Natural killer cell treated with Interleukin-12 subunit alpha and Interleukin-12 subunit beta and Interleukin-15 and Interleukin-18, amount 100 ng/mL, for 72 hours (primary cell): ENCODE measurements around the gene FAM186B. TPM values are rescaled to one million over a fixed set of nuclear protein-coding genes. Genes with fewer than 3 reads are reported as not detected.
A peak's percentile ranks its signal among the peaks of the same experiment; 100 is the strongest.

Source experiments
- ATAC-seq, 2 donors: fragments of 150-1000 bp; cut with Tn5 transposase in 1 of 2; sonication (Bioruptor Pico), chemical (Tn5 transposase) in 1 of 2; 2 replicates each; pipeline ENCODE4 v1.10.0; 2021
- DNase-seq: peaks from one replicate; pipeline ENCODE4 v3.0.0; 2022; ENCODE audit warnings: low spot score
- H3K27ac Mint-ChIP-seq, 2 donors: 1 replicate in 1 of 2; 2 replicates in 1 of 2; pipeline ENCODE4 v1.8.0; 2022; ENCODE audit warnings: mixed read lengths in 2 of 2, mild to moderate bottlenecking in 1 of 2, moderate library complexity in 1 of 2
- H3K27me3 Mint-ChIP-seq, 2 donors: 1 replicate in 1 of 2; 2 replicates in 1 of 2; pipeline ENCODE4 v1.8.0; 2022; ENCODE audit warnings: mixed read lengths in 2 of 2
- H3K36me3 Mint-ChIP-seq: one replicate; pipeline ENCODE4 v1.8.0; 2022; ENCODE audit warnings: mixed read lengths
- H3K4me1 Mint-ChIP-seq, 2 donors: 1 replicate in 1 of 2; 2 replicates in 1 of 2; pipeline ENCODE4 v1.8.0; 2022; ENCODE audit warnings: low read depth in 2 of 2, mixed read lengths in 2 of 2, mild to moderate bottlenecking in 1 of 2
- H3K4me3 Mint-ChIP-seq: one replicate; pipeline ENCODE4 v1.8.0; 2022; ENCODE audit warnings: mixed read lengths
- H3K9me3 Mint-ChIP-seq: 2 replicates; pipeline ENCODE4 v1.8.0; 2022; ENCODE audit warnings: mixed read lengths
- total RNA-seq, 2 donors: library from RNA; stranded (reverse); gene quantifications; one replicate each; pipeline ENCODE4 v1.2.3, GENCODE V29; 2022

Gene FAM186B
- total RNA-seq, 2 donors from 2014 or later = 2.0 to 2.3 TPM

DNA sequence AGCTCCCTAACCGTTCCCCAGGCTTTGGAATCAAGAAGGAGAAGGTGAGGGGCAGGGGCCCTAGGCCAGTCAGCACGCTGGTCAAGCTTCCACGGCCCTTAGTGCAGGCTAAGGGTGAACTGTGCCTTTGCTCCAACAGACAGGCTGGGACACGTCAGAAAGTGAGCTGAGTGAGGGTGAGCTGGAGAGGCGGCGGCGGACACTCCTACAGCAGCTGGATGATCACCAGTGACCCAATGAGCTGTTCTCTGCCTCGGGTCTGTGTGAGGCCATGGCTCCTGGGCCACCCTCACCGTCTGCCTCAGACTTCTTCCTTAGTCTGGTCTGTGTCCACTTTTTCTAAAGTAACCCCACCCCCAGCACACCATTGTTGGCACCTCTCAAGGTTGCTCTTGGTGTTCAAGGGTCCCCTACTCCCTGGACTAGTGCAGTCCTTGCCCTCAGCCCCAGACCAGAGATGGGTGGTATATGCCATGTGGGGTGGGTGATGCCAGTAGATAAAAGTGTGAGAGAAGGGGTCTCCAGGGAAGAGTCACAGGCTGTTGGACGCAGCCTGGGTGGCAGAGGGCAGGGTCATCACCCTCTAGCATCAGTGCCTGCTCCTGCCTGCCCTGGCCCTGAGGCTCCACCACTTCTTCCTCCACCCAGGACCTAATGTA, 38.7 kb upstream of the FAM186B start:
- Mint-ChIP-seq H3K9me3 (no peaks in the 10 kb centered on the region), H3K27ac (peak overlapping the region; percentile 53 to 87), H3K27me3 (no peaks in the 10 kb centered on the region), H3K4me1 (peaks cover 21 to 31% of the 10 kb centered on the region in 2 donors), H3K36me3 (no peaks in the 10 kb centered on the region), H3K4me3 (no peak overlapping the region)
- ATAC-seq = no peak
- DNase-seq = peak; percentile 55

DNA sequence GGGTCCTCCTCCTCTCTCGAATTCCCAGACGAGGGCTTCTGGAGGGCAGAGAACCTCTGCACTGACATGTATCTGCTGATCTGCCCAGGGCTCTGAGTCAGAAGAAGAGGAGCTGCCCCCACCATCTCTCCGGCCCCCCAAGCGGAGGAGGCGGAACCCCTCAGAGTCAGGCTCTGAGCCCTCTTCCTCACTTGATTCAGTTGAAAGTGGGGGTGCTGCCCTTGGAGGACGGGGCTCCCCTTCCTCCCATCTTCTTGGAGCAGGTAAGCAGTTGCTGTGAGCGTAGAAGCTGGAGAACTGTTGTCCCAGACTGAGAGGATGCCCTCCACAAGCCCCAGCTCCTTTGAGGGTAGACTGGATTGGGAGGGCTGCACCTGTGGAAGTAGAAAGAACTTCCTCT, 37.7 kb upstream of the FAM186B start:
- Mint-ChIP-seq H3K36me3 (no peaks in the 10 kb centered on the region), H3K9me3 (no peaks in the 10 kb centered on the region), H3K4me1 (peaks cover 18 to 24% of the 10 kb centered on the region in 2 donors), H3K27me3 (no peaks in the 10 kb centered on the region), H3K4me3 (no peak overlapping the region), H3K27ac (peak overlapping the region in 1 of 2 donors; percentile 40)
- ATAC-seq (no peak), DNase-seq (no peak)

DNA sequence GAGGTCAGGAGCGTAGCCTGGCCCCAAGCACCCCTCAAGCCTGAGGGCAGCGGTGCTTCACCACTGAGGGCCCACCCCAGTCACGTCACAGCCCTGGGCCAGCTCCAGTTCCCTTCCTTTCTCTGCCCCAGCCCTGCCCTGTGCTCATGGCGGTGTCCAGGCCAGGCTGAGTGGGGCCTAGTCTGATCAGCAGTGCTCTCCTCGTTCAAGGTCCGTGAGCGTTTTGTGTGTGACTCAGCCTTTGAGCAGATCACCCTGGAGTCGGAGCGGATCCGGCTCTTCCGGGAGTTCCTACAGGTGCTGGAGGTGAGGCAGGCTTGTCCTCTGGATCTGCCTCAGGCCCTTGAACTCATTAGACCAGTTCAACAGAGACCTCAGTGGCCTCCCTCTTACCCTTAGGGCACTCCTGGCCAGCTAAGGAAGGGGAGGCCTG, 36.9 kb upstream of the FAM186B start:
- Mint-ChIP-seq H3K4me1 (peaks cover 16 to 28% of the 10 kb centered on the region in 2 donors), H3K36me3 (no peaks in the 10 kb centered on the region), H3K9me3 (no peaks in the 10 kb centered on the region), H3K27me3 (no peaks in the 10 kb centered on the region), H3K27ac (no peak overlapping the region), H3K4me3 (no peak overlapping the region)
- ATAC-seq (no peak), DNase-seq (peak; percentile 16)

DNA sequence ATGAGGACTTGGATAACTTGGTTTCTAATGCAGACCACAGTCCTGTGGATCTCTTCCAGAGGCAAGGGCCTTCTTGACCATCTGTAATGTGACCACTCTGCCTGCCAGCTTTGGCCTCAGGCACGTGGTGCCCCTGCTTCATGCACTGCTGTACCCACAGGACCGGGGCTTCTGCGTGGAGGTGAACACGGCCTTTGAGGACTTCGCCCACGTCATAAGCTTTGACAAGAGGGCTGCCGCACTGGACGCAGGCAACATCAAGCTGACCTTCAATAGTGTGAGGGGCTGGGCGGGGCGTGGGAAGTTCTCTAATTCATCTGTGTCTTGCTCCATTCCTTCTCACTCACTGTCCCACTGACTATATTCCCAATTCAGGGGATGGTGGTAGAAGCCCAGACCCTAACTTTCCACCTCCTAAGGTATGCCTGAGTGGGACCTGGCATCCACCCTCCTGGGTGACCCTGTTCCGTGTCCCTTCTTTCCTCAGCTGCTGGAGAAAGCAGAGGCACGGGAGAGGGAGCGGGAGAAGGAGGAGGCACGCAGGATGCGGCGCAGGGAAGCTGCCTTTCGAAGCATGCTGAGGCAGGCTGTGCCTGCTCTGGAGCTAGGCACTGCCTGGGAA, 36.4 kb upstream of the FAM186B start:
- H3K27me3 Mint-ChIP-seq = no peaks in the 10 kb centered on the region
- no peaks in the 10 kb centered on the region for H3K9me3 Mint-ChIP-seq
- H3K27ac Mint-ChIP-seq = no peak overlapping the region
- DNase-seq = peak; percentile 20
- peaks cover 22 to 34% of the 10 kb centered on the region in 2 donors for H3K4me1 Mint-ChIP-seq
- no peak overlapping the region for H3K4me3 Mint-ChIP-seq
- ATAC-seq = no peak
- H3K36me3 Mint-ChIP-seq = no peaks in the 10 kb centered on the region

DNA sequence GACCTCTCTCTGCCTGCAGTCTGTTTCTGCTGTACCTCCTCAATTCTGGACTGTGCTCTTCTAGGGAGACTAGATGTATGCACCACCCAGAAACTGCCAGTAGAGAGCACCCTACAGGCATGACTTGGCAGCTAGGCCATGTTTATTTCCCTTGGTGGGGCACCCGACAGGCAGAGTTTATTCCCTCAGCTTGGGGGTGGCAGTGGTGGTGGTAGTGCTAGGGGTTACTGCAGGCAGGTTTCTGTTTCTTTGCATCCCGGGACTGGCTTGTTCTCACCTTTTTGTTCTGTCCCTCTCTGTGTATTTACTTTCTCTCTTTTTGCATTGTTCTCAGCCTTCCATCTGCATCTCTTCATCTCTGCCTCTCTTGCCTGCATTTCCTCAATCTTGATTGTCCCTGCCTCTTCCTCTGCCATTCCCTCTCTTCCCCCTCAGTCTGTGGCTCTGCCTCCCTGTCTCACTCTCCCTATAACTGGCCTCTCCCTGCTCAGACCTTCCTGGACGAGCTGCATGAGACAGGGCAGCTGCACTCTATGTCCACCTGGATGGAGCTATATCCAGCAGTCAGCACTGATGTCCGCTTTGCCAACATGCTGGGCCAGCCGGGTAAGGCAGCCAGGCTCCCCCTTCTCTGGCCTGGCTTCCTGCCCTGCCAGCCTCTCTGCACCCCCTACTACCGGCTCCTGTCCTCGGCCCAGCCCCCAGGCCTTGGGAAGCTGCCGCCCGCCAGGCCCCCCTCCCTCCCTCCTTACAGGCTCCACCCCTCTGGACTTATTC, 31.7 kb upstream of the FAM186B start:
- no peak for DNase-seq
- Mint-ChIP-seq H3K27me3 (no peaks in the 10 kb centered on the region), H3K36me3 (no peaks in the 10 kb centered on the region), H3K4me1 (peaks cover 18 to 38% of the 10 kb centered on the region in 2 donors), H3K9me3 (no peaks in the 10 kb centered on the region), H3K27ac (peak overlapping the region in 1 of 2 donors; percentile 9), H3K4me3 (no peak overlapping the region)
- ATAC-seq = peak; percentile 70 to 74

DNA sequence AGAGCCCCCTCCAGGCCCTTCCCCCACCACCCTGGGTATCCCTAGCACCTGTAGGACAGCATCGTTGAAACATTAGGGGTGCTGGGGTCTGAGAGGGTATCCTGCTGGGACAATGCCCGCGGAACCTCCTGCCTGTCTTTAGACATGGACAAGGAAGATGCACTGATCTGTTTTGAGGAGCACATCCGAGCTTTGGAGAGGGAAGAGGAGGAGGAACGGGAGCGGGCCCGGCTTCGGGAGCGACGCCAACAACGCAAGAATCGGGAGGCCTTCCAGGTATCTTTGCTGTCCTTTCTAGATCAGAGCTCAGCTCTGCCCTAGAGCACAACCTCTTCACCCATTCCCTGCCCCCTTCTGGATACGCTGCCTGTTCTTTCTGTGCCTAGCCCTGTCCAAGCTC, 31.1 kb upstream of the FAM186B start:
- Mint-ChIP-seq H3K4me3 (no peak overlapping the region), H3K4me1 (peaks cover 18 to 38% of the 10 kb centered on the region in 2 donors), H3K27ac (peak overlapping the region in 1 of 2 donors; percentile 9), H3K27me3 (no peaks in the 10 kb centered on the region), H3K9me3 (no peaks in the 10 kb centered on the region), H3K36me3 (no peaks in the 10 kb centered on the region)
- ATAC-seq = no peak
- no peak for DNase-seq

DNA sequence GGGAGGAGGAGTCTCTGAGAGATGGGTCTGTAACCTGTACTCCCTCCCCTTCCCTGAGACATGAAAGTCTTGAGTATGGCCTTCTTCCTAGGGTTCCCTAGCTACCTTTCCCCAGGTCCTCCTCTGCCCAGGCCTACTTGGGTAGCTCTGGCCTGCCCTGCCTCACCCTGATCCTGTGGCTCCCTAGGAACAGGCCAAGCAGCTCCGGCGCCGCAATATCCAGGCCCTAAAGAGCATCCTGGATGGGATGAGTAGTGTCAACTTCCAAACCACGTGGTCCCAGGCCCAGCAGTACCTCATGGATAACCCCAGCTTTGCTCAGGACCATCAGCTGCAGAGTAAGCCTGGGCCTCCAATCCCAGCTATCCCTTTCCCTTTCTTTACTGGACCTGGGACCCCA, 30.2 kb upstream of the FAM186B start:
- Mint-ChIP-seq H3K36me3 (no peaks in the 10 kb centered on the region), H3K27me3 (no peaks in the 10 kb centered on the region), H3K9me3 (no peaks in the 10 kb centered on the region), H3K27ac (peak overlapping the region in 1 of 2 donors; percentile 30), H3K4me3 (no peak overlapping the region), H3K4me1 (peaks cover 18 to 38% of the 10 kb centered on the region in 2 donors)
- ATAC-seq (no peak), DNase-seq (no peak)

DNA sequence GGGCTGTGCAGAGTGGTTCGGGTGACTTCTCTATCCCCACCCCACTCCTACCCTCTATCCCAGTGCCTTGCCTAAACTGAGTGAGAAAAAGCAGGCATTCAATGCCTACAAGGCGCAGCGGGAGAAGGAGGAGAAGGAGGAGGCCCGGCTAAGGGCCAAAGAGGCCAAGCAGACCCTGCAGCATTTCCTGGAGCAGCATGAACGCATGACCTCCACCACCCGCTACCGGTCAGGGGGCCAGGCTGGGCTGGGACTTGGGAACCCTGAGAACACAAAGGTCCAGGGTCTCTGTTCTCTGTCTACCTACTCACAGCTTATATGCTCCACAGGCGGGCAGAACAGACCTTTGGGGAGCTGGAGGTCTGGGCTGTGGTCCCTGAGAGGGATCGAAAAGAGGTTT, 29.6 kb upstream of the FAM186B start:
- Mint-ChIP-seq H3K4me1 (peaks cover 18 to 35% of the 10 kb centered on the region in 2 donors), H3K9me3 (no peaks in the 10 kb centered on the region), H3K36me3 (no peaks in the 10 kb centered on the region), H3K4me3 (no peak overlapping the region), H3K27ac (no peak overlapping the region), H3K27me3 (no peaks in the 10 kb centered on the region)
- ATAC-seq (no peak), DNase-seq (no peak)

DNA sequence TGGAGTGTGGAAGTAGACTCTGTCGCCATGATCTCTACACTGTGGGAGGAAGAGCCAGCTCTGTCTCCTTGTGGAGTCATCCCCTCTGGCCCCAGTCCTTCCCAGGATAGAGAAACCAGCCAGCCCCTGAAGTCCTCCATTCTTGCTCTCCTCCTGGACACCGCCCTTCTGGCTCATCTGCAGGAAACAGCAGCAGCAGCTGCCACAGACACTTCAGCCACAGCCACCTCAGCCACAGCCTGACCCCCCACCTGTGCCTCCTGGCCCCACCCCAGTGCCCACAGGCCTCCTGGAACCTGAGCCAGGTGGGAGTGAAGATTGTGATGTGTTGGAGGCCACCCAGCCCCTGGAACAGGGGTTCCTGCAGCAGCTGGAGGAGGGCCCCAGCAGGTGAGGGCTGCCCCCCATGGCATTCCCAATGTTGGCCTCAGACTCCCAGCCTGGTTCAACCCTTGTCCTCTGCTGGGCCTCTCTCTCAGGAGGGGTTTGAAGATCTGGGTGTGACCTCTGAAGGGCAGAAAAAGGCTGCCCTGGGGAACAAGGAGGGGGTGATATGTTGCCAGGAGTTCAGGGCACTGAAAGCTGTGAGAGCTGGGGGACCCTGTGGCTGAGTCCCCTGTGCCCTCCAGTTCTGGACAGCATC, 28.4 kb upstream of the FAM186B start:
- no peaks in the 10 kb centered on the region for H3K36me3 Mint-ChIP-seq
- no peak overlapping the region for H3K27ac Mint-ChIP-seq

DNA sequence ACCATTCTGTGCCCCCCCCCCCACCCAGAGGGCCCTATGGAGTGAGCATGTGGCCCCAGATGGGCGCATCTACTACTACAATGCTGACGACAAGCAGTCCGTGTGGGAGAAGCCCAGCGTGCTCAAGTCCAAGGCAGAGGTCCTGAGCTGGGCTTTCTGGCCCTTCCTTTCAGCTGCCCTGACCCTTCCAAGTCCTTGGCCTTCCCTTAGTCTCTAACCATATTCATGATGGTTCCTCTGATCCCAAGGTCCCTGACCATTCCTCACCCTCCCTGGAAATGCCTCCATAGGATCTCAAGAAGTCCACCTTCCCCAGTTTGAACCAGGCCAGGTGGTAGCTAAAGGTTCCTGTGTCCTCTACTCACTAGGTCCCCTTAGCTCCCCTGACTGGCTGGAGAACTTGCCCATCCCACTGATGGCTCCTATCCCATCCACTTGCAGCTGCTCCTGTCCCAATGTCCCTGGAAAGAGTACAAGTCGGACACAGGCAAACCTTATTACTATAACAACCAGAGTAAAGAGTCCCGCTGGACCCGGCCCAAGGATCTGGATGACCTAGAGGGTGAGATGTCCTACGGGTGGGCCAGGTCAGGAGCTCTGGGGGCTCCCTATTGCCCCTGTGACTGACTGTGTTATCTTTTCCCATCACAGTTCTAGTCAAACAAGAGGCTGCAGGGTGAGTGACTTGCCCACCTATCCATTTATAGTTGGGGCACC, 27.7 kb upstream of the FAM186B start:
- H3K4me1 Mint-ChIP-seq = peaks cover 18 to 29% of the 10 kb centered on the region in 2 donors
- peak overlapping the region in 1 of 2 donors; percentile 66 for H3K27ac Mint-ChIP-seq
- H3K36me3 Mint-ChIP-seq = no peaks in the 10 kb centered on the region
- DNase-seq = no peak
- ATAC-seq = no peak
- H3K9me3 Mint-ChIP-seq = no peaks in the 10 kb centered on the region
- no peaks in the 10 kb centered on the region for H3K27me3 Mint-ChIP-seq
- H3K4me3 Mint-ChIP-seq = no peak overlapping the region

More for the DNA sequence above, 28.4 kb upstream of the FAM186B start:
- H3K27me3 Mint-ChIP-seq = no peaks in the 10 kb centered on the region
- no peaks in the 10 kb centered on the region for H3K9me3 Mint-ChIP-seq
- H3K4me3 Mint-ChIP-seq = no peak overlapping the region
- DNase-seq = no peak
- ATAC-seq = peak in 1 of 2 donors; percentile 34
- H3K4me1 Mint-ChIP-seq = peaks cover 18 to 29% of the 10 kb centered on the region in 2 donors

DNA sequence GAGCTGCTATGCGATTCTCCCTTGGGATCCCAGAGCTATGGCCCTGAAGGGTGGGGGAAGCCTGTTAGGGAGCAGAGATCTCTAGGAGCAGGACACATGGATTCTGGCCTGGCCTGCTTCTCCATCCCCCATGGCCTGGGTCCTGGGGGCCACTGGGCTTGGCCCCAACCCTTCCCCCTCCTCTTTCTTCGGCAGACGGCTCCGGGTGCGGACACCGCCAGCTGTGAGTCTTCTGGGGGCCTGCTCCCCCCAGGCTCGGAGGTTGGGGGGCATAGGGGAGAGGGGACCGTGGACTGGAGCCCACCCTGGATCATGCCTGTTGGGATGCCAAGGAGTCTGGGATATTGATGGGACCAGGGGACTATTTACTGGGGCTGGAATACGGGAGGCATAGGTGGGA, 27.0 kb upstream of the FAM186B start:
- no peak for ATAC-seq
- no peaks in the 10 kb centered on the region for H3K36me3 Mint-ChIP-seq
- no peak for DNase-seq
- peaks cover 18 to 24% of the 10 kb centered on the region in 2 donors for H3K4me1 Mint-ChIP-seq
- H3K9me3 Mint-ChIP-seq = no peaks in the 10 kb centered on the region
- no peaks in the 10 kb centered on the region for H3K27me3 Mint-ChIP-seq
- no peak overlapping the region for H3K27ac Mint-ChIP-seq
- H3K4me3 Mint-ChIP-seq = no peak overlapping the region

DNA sequence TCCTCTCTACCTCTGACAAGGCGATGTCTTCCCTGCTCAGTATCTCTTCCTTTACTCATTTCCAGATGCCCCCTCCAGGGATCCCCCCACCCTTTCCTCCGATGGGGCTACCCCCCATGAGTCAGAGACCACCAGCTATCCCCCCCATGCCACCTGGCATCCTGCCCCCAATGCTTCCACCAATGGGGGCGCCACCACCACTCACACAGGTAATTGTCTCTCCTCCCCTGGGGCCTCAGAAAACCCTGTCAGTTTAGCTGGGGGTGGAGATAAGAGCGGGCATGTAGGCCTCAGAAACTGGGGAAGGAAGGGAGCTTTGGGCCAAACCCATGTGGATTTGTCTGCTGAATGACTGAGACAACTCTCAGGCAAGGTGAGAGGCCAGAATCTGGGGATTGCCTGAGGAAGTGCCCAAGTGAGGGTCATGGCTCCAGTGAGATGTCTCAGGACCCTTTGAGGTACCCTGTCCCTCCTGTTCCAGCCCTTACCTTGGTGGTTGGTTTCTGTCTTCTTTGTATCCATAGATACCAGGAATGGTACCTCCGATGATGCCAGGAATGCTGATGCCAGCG, 26.0 kb upstream of the FAM186B start:
- Mint-ChIP-seq H3K27ac (no peak overlapping the region), H3K9me3 (no peaks in the 10 kb centered on the region), H3K4me1 (peaks cover 9 to 15% of the 10 kb centered on the region in 2 donors), H3K36me3 (no peaks in the 10 kb centered on the region), H3K4me3 (no peak overlapping the region), H3K27me3 (no peaks in the 10 kb centered on the region)
- no peak for ATAC-seq
- DNase-seq = no peak
